CD4-positive, alpha-beta T cell treated with Interleukin-15 for 1 hour (primary cell): ENCODE results near the gene KNSTRN.

Source experiments
- DNase-seq: peaks from one replicate; pipeline ENCODE4 v3.0.0-alpha.2; 2020

KNSTRN gene

DNA sequence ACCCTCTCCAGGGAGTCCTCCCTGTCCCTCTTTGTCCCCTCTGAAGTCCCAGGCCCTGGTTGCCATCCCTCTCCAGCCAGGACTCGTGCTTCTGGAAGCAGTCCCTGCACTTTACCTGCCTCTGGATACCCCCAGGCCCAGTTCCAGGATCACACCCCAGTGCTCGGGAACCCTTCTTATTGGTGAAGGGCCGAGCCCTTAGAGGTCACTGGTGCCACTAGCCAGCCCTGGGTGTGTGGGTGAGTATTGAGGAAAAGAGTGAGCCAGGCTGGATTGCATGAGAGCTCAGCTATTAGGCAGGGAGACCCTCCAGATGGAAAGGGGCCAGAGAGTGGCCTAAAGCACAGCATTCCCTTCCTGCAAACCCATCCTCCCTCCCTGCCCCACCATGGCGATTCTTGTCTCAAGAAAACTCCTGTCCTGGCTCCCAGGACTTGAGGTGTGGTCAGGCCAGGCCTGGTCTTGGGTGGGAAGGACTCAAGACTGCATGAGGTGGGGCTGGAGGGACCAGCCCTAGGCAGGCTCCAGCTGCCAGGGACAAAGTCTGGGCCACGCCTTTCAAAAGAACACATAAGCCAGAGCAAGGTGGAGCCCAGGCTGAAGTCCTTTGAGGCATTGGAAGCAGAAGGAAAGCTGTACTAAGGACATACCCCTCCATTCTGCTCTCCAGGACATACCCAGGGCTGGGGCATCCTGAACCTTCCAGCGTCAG is 36.5 kb upstream of the KNSTRN start:
- DNase-seq, result no peak

DNA sequence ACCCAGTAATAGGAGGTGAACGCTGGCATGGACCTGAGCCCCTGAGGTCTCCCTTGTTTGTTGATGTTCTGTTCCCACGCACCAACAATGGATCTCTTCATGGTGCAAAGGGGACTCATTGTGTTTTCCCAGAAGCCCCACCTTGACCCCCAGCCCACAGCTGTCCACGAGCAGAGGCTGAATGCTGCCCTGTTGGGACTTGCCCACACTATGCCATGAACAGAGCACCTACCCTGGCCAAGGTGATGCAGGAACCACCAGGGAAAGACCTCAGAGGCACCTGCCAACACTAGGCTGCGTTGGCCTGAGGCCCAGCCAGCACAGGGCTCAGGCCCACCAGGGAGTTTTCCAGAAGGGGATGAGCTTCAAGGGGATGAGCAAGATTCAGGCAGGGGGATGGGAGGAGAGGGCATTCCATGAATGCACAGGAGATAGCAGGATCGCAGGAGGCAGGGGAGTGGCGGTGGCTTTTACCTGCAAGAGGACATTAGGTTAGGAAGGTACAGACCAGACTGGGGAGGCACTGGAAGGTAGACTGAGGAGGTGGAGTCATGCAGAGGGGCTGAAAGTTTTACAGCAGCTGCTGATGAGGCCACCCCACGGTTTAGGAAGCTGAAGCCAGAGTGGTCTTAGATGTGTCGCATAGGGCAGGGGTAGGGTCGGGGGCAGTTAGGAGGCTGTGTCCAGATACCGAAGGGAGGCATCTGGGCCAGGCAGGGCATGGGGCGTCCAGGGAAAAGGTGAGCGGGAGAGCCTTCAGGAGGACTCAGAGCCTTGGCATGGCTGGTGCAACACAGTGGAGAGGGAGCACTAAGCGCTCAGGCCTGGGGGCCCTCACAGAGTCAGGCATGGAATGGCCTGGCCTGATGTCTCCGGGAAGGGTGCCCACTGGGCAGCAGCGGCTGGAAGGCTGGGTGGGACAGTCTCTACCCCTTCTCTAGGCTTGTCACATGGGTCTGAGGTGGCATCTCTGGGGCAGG is 35.7 kb upstream of the KNSTRN start:
- DNase-seq, result no peak

DNA sequence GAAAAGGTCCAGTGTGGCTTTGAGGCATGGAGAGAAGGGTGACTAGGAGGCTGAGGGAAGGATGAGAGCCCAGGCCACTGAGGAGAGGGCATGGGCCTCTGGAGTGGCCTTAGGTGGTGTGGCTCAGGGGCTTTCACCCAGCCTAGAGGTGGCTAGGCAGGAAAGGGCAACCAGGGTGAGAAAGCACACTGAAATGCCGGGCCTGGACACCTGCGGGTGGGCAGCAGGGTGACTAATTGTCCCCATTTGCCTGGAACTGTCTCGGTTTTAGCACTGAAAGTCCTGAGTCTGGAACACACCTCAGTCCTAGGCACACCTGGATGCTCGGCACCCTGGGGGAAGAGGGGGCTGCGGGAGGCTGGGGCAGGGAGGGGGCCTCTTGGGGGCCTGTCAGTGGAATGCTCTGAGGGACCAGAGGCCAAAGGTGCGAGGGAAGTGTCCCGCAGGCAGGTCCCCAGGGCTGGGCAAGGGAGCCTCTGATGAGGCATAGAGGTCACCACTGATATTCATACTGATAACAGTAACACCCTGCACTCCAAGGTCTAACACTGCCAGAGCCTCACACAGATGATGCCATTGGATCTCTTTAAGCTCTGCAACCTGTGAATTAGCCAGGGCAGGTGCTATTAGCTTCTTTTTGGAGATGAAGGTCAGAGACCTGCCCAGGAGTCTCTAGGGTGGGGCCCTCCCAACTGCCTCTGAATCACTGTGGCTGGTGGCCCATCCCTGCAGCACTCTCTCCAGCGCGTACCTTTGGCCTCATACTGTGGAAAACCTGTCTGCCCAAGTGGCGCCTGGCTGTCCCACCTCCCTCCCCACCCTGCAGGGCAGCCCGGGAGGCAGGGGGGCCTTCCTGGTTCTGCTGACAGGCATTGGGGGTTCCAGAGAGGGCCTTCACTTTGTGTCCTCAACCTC is 34.7 kb upstream of the KNSTRN start:
- no peak for DNase-seq

DNA sequence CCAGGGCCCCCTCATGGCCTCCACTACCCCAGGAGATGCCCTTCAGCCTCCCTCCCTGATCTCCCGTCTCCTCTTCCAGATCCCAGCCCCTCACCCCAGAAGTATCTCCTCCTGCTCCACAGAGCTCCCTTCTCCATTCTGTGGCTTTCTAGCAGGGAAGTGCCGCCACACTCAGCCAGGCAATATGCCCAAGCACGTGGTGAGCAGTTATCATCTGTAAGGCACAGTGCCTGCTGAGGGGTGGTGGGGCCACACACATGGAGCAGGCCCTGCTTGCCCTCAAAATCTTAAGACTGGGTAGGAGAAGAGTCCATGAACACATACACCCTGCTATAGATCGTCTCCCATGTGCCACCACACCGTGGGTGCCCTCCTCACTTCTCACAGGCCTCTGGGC is 34.0 kb upstream of the KNSTRN start:
- DNase-seq, result no peak

DNA sequence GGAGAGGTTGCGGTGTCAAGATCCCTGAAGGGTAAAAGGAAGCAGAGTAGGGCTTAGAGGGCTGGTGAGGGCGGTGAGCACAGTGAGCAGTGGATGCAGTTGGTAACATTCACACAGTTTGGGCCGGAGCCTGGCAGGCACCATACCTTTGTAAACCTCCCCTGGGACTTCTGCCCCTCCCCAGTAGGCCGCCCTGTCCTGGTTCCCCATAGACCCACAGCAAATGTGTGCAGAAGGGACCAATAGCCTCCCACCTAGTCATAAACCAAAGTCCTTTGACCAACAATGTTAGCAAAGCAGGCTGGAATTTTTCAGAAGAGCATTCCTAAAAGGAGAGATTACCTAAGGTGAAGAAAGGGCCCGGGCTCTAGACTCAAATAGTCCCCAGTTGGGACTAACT is 33.4 kb upstream of the KNSTRN start:
- no peak for DNase-seq

DNA sequence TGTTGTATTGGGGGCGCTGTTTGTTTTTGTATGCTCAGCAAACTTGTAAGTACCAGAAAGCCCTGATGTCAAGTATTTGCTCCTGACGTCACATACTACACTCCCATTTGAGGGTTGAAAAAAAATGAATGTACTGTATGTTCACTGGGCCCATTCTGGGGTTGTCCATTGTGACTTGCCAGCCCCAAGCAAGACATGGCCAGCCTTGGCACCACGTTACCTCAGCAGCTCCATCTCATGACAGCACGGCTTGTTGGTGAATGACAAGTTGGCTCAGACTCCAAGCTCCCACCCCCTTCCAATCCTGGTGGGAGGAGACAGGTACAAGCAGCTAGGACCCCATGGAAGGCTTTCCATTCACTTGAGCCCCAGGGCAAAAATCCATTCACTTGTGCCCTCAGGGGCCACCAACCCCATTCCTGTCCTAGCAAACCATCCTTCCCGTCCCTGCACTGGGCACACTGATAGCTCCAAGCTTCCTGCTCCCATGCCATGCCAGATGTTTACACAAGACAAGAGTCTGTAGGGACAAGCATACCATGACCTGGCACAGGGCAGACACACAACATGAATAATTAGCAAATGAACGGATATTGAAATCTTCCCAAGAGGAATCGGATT is 30.1 kb upstream of the KNSTRN start:
- no peak for DNase-seq

DNA sequence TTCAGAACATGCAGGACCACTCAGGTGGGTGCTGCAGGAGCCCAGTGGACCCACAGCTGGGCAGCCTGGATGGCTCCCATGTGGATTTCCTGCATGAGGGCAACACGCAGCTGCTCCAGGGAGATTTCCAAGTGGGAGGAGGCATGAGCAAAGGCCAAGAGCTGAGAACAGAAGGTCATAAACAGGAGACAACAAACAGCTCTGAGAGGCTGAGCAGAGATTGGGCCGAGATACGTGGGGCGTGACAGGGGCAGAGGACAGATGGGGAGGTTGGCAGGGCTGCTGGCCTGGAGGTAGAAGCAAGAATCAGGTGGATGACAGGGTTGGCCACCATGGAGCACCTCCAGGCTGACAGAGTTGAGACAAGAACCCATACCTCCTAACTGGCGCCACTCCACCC is 28.8 kb upstream of the KNSTRN start:
- DNase-seq, result no peak

DNA sequence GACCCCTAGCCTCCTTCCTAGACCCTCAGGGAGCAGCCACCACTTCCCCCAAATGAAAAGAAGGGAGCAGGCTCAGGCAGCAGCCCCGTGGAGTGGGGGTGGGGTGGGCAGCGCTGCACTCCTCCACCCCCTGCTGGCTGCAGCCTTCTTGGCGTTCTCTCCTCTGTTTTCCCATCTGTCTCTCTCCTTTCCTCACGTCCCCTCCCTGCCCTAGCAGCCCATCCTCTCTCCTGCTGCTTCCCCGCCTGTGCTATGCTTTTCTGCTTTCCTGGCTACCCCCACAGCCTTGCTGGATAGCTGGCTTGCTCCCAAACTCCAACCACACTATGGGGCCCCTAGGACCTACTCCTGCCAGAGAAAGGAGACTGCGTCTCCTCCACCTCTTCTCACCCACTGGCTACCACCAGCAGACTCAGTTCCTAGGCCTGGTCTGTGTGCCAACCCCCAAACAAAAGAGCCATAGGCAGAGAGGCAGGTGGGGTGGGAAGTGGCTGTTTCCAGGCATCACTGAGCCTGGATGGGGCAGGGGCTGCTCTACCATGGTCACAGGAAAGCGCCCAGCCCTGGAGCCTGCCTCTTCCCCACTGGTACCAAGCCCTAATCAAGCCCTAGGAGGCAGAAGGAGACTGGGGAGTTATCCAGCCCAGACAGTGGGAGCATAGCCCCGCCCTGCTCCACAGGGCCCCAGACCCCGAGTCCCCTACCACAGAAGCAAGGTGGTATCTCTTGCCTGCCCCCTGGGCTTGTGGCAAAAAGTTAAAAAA is 27.9 kb upstream of the KNSTRN start:
- no peak for DNase-seq

DNA sequence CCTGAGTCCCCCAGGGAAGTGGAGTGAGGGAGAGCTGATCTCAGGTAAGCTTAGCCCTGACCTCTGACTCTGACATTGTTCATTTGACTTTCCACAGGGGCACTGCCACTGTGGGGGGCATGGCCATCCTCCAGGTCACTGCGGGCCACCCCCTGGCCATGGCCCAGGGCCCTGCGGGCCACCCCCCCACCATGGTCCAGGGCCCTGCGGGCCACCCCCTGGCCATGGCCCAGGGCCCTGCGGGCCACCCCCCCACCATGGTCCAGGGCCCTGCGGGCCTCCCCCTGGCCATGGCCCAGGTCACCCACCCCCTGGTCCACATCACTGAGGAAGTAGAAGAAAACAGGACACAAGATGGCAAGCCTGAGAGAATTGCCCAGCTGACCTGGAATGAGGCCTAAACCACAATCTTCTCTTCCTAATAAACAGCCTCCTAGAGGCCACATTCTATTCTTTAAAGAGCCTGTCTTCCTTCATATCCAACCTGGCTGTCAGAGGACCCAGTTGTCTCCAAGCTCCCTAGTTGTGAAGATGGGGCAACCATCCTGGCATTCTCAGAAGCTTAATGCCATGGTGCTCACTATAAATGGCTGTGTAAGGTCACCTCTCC is 26.4 kb upstream of the KNSTRN start:
- DNase-seq, result no peak

DNA sequence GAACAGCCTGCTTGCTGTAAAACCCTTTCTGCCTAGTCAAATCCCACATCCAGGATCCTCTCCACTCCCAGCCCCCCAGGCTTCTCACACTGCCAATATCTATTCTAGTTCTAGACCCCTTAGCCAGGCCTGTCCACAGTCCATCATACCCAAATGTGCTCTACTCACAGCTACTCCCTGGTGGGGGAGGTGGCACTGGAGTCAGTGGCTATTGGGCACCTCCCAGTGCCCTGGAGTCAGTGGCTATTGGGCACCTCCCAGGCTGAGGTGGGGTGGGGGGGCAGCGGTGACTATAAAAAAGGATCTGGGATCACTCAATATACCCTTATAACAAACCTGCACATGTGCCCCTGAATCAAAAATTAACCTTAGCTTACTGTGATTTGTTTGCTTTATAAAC is 25.3 kb upstream of the KNSTRN start:
- DNase-seq, result no peak

DNA sequence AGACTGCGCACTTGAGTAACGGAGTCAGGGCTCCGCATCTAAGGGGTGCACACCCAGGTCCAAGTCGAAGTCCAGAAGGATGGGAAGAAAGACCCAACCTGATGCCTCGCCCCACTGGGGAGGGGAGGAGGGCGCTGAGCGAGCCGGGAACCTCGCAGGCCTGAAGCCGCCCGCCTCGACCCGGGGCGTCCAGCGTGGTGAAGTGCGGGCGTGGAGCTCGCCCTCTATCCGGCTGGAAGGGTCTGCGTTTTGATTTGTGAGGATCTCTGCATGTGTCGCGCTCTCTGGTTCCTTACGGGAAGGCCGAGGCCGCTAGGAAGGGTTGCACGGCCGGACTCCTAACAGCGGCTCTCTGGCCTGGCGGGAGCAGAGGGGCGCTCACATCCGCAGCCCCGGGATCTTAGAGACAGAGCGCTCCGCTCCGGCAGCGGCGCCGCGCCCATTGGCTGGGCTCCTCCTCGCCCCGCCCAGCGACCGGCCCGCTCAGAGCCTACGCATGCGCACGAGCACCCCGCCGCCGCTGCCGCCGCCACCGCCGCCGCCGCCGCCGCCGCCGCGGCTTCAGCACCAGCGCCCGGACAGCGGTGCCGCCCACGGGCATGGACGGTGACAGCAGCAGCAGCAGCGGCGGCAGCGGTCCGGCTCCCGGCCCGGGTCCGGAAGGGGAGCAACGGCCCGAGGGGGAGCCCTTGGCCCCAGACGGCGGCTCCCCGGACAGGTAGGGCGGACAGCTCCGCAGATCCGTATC is 24.6 kb upstream of the KNSTRN start, which contains the start of gene DISP2:
TSS of gene DISP2 (plus strand) at position 497 of the 748 bp plus-strand sequence. CDS start at position 600, 103 bp downstream.
- peak; percentile 88 for DNase-seq

DNA sequence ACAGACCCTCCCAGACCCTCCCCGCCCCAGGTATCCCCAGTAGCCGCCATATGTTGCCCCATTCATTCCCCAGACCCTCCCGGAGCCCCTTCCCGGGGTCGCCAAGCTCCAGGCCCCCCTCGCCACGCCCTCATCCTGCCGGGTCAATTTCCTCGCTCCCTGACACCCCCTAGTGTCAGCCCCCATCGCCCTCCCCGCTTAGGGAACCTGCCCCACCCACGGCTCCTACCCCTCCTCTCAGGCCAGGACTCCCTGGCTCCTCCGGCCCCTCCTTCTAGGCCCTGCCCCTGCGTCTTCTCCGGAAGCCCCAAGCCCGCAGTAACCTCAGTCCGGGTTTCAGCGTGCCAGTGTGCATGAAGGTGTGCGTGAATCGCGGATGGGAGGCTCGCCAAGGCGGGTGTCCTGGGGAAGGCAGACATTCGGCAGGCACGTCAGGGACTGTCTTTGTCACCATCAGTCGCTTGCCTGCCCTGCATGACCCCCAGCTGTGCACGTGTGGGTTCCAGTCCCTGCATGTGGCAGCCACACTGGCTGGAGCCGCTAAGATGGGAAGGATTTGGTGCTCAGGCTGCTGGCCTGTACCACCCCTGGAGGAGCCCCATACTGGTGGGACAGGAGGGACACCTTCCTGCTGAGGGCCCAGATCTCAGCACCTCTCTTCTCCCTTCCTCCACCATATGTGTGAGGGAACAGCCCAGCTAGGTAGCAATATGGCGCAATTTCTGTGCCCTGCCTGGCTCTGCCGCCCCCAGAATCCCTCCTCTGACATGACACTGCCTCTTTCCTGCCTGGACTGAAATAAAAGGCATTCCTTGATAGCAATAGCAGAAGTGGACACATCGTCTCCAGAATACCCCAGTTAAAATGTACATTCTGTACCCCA is 23.8 kb upstream of the KNSTRN start:
- no peak for DNase-seq

DNA sequence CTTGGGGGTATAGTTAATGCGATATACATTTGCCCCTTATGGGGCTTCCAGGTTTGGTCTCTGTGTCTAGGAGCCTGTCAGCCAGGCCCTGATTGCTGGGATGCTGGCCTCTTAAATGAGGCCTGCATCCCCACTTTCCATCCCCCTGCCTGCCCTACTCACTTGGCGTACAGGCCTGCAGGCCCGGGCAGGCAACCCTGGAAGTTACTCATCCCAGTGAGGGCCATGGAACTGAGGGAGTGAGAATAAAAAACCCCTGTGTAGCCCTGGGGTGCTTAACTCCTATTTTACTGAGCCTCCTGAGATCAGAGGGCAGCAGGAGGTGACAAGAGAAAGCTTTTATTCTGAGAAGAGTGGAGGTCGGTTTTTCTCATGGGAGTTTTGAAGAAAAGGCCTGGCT is 22.5 kb upstream of the KNSTRN start:
- DNase-seq, result no peak

DNA sequence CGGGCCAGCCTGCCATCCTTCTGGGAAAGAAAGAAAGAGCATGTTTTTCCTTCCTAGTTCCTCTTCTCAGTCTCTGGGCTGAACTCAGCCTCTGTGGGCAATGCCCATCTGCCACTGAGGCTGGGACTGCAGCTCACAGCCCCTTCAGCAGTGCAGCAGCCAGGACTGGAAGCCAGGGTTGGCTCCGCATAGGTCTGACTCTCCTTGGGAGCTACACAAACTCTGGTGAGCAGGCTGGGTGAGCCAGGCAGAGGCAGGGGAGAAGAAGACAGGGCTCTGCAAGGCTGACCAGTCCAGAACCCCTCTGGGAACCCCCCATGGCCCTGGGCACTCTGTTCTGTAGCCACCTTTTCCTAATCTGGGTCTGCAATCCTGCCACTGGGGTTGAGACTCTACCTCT is 20.9 kb upstream of the KNSTRN start:
- no peak for DNase-seq

DNA sequence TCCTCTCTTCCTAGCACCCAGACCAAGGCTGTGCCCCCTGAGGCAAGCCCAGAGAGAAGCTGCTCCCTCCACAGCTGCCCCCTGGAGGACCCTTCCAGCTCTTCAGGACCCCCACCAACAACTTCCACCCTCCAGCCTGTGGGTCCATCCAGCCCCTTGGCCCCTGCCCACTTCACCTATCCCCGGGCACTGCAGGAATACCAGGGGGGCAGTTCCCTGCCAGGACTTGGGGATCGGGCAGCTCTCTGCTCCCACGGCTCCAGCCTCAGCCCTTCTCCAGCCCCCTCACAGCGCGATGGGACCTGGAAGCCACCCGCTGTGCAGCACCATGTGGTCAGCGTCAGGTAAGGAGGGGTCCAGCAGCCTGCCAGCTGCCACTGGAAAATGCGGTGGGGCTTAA is 18.9 kb upstream of the KNSTRN start:
- no peak for DNase-seq

DNA sequence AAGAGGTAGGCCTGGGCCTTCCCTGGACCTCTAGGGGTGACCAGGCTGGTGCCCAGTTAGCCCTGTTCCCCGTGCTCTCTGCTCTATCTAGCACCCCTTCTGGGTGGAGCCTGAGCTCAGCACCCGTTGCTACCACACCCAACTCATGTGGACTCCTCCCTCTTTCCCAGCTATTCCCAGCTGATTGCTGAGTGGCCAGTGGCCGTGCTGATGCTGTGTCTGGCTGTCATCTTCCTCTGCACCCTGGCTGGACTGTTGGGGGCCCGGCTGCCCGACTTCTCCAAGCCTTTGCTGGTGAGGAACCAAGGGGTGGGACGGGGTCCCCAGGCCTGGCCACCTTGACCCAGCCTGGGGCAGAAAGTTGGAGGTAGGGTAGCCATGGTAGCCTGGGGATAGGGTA is 18.3 kb upstream of the KNSTRN start:
- DNase-seq, result no peak

DNA sequence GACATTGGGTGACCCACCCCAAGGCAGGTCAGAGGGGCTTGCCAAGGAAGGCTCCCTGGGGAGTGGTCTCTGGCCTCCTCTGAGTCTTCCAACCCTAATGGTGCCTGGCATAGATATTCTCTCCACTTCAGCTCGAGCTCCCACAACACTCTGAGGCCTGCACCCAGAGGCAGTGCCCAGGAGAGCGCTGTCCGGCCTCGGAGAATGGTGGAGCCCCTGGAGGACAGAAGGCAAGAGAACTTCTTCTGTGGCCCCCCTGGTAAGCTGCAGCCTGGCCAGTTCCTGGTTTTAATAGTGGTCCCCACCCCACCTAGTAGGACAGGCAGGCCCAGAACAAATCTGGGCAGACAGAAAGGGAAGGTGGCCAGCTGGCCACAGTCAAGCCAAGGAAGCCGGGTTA is 17.5 kb upstream of the KNSTRN start:
- no peak for DNase-seq

DNA sequence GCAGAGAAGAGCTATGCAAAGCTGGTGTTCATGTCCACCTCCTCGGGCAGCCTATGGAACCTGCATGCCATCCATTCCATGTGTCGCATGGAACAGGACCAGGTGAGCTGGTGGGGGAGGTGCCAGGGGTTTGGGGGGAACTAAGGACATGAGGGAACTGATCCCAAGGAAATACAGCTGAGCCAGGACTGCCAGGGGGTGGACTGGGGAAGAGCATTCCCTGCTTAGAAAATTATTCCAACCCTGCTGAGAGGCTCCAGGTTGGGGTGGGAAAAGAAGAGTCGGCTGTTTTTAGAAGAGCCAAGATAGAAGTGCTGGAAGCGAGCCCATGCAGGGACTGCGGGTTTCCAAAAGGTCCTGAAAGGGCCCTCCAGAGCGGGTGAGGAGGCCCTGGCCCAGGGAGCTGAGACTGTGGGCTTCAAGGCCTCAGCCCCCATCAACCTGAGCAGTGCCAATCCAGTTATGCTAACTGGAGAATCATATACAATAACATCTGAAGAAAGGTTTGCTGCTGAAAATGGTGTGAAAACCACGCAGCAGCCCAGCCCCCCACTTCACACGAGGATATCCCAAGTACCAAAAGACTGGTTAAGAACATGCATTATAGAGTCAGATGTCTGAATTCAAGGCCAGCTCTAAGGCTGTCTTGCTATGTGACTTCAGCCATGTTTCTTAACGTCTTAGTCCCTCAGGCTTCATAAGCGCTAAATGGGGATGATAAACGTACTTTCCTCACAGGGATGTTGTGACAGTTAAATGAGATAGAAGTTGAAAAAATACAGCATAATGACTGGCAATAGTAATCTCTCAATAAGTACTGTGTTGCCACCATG is 16.7 kb upstream of the KNSTRN start:
- no peak for DNase-seq
